Lung microvascular endothelial cell (primary cell): ENCODE measurements around the gene ZNF729. TPM values are rescaled to one million over a fixed set of nuclear protein-coding genes. Genes with fewer than 3 reads are reported as not detected.
"Not testable (repeated sequence)": the region's sequence is repeated elsewhere in the genome, so short reads cannot be mapped to it uniquely, and the experiment has no call there.

Experiments used
- DNase-seq, 2 donors: peaks; one replicate each; pipeline versions ENCODE4 v3.0.0 to v3.0.0-alpha.2; 2010; ENCODE audit warnings: low read depth in 2 of 2
- total RNA-seq: library from RNA; depleted of rRNA; stranded (reverse); fragments of >200 nt; gene quantifications from 2 replicates; pipeline ENCODE4 v1.2.1, GENCODE V29; 2014

ZNF729 gene
- not detected in 2 replicates for total RNA-seq

DNA sequence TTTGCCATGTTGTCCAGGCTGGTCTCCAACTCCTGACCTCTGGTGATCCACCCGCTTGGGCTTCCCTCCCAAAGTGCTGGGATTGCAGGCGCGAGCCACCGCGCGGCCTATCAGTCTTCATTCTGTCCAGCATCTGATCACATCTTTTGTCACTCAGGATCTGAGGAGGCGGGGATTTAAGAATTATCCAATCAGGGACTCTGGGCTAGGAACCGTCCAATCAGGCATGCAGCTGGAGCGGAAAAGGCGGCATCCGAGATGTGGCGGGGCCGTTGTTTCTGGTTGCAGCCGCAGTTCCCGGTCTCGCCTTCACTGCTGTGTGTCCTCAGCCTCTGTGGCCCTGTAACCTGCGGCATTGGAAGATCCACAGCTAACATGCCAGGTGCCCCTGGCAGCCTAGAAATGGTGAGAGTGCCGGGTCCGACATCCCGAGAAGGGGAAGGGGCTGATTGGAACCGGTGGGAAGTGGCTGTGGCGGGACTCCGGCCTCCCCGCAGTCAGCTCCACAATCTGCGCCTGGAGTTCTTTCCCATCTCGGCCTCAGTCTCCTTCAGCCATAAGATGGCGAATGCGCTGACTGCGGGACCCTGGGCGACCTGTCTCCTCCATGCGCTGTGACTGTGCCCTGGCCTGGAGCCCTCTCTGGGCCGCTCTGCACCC lies at the start of gene ZNF729:
Gene ZNF729, plus strand, starts transcription at position 291 of the 660 bp plus-strand sequence. Its CDS starts 85 bp downstream, at position 376.
- no peak for DNase-seq

DNA sequence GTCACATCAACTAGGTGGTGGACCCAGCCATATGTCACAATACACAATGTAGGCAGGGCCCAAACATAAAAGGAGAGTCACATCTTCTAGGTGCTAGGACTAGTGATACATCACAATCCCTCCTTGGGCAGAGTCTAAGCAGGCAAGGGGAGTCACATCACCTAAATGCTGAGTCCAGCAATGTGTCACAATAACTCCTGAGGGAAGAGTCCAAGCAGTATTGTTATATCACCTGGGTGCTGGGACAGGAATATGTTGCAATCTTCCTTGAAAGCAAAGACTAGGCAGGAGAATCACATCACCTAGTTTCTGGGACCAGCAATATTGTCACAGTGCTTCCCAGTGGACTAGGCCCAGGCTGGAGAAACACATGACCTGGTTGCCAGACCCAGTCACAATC lies 29.4 kb upstream of the ZNF729 start:
- no peak for DNase-seq

DNA sequence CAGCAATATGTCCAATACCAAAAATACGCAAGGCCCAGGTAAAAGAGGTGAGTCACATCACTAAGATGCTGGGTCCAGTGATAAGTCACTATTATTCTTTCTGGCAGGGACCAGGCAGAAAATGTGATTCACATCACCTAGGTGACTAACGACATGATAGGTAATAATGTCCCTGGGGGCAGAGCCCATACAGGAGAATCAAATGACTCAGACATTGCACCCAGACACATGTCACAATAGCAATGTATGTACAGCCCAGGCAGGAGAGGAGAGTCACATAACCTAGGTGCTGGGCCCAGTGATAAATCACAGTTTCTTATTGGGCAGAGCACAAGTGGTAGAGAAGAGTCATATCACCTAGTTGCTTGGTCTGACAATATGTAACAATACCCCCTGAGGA lies 28.9 kb upstream of the ZNF729 start:
- DNase-seq: no peak

- DNase-seq: no peak
Observed at GRCh38 chr19:22257916-22258315, 28.3 kb upstream of the ZNF729 start.

GRCh38 chr19:22260499-22260898 lies 25.7 kb upstream of the ZNF729 start:
- no peak for DNase-seq

GRCh38 chr19:22261596-22261995 lies 24.6 kb upstream of the ZNF729 start:
- no peak for DNase-seq

DNA sequence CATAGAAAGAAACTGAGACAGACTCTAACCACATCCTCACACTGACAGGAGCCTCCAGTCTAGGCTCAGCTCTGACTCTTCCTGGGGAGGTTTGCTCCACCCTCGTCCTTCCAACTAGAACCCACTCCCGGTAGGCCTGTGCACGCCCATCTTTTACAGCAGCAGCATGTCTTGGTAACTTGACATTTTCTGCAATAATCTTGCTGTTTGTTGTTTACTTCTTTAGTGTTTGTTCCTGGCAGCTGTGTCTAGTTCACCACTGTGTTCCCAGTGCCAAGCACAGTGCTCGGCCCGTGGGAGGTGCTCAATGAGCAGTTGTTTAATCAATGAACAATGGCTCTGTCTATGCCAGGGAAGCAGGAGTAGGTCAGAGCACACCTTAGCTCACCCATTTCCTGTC lies 23.1 kb upstream of the ZNF729 start:
- no peak for DNase-seq

GRCh38 chr19:22321554-22321953 lies 35.3 kb downstream of the ZNF729 start:
- not testable (repeated sequence) for DNase-seq

GRCh38 chr19:22326219-22326618 lies 40.0 kb downstream of the ZNF729 start:
- no peak for DNase-seq

DNA sequence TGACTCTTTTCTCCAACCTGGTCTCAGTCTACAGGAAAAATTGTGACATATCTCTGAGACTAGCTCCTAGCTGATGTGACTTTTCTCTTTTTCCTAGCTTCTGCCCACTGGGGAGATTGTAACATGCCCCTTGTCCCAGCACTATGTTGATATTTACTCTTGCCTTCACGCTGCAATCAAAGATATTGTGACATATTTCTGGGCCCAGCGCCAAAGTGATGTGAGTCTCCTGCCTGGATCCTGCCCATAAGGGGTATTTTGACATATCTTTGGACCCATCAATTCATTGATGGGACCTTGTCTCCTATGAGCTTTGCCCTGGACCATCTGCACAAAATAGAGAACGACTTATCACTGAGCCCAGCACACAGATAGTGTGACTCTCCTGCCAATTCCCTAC lies 41.1 kb downstream of the ZNF729 start:
- DNase-seq: no peak

- DNase-seq: no peak
Observed at GRCh38 chr19:22331521-22331920, 45.3 kb downstream of the ZNF729 start.

- no peak for DNase-seq
Observed at GRCh38 chr19:22332924-22333323, 46.7 kb downstream of the ZNF729 start.

GRCh38 chr19:22335716-22336115 lies 49.5 kb downstream of the ZNF729 start:
- DNase-seq: no peak

DNA sequence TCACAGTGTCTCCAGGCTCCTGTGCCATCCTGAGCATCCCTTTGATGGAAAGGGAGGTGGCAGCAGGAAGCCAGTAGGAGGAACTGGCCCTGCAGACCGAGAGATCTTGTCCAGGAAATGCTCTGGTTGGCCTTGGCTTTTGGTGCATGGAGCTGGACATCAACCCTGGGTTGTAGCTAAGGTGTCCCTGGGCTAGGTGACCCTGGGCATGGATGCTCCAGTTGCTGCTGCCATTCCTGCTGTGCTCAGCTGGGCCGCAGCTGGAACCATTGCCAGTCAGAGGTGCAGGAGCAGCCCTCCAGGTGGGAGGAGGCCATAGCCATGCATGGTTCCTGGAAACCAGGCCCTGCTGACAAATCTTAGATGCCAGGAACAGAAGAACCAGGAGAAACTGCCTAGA lies 68.4 kb downstream of the ZNF729 start:
- no peak for DNase-seq

Other genes with a start within 250 kb of the ZNF729 start
- 0.22 and 1.6 TPM in 2 replicates for gene ZNF257, start 234.0 kb upstream of the ZNF729 start, total RNA-seq
- 0.79 TPM in 1 of 2 replicates, not detected in the other for gene ZNF676, start 89.5 kb upstream of the ZNF729 start, total RNA-seq
- gene ZNF98, start 135.9 kb downstream of the ZNF729 start, total RNA-seq: 0.20 TPM in 1 of 2 replicates, not detected in the other